Activated CD4-positive, alpha-beta memory T cell treated with anti-CD3 and anti-CD28 coated beads for 36 hours (primary cell): ENCODE results near the gene SLC28A2. TPM values are rescaled to one million over a fixed set of nuclear protein-coding genes. Genes with fewer than 3 reads are reported as not detected.
A peak's percentile ranks its signal among the peaks of the same experiment; 100 is the strongest.

Source experiments
- CTCF ChIA-PET: fragments of 350-600 bp; sonication (Branson Sonifier 250); formaldehyde crosslinking; loops from one replicate; lab custom pipeline; 2021; ENCODE audit warnings: antibody characterized with exemption, inconsistent platforms; lab: Charles Lee
- POLR2A ChIA-PET: fragments of 350-600 bp; sonication (Branson Sonifier 250); formaldehyde crosslinking; loops from one replicate; lab custom pipeline; 2021; ENCODE audit warnings: antibody characterized with exemption; lab: Charles Lee
- DNase-seq: peaks from one replicate; pipeline ENCODE4 v3.0.0-alpha.2; 2020
- H3K27ac Mint-ChIP-seq: one replicate; pipeline ENCODE4 v1.8.0; 2021; ENCODE audit warnings: mixed read lengths
- H3K27me3 Mint-ChIP-seq: one replicate; pipeline ENCODE4 v1.8.0; 2021; ENCODE audit warnings: mixed read lengths
- H3K36me3 Mint-ChIP-seq: one replicate; pipeline ENCODE4 v1.8.0; 2021; ENCODE audit warnings: mixed read lengths
- H3K4me1 Mint-ChIP-seq: one replicate; pipeline ENCODE4 v1.8.0; 2021; ENCODE audit warnings: low read depth, mixed read lengths
- H3K4me3 Mint-ChIP-seq: one replicate; pipeline ENCODE4 v1.8.0; 2021; ENCODE audit warnings: mild to moderate bottlenecking, mixed read lengths
- H3K9me3 Mint-ChIP-seq: one replicate; pipeline ENCODE4 v1.8.0; 2021; ENCODE audit warnings: mixed read lengths
- intact Hi-C: fragments of 100-400 bp; cut with micrococcal nuclease; formaldehyde crosslinking; loops from one replicate; pipeline ENCODE4 v1.15.1; 2023
- total RNA-seq, 2 experiments: library from RNA; stranded (reverse); gene quantifications; one replicate each; pipeline ENCODE4 v1.2.3, GENCODE V29; 2021

SLC28A2 gene
- not detected for total RNA-seq

- intact Hi-C loops, result no loop called here
- CTCF ChIA-PET, result no interaction called here
- no peak within 1 kb of the TSS for H3K4me3 Mint-ChIP-seq
- peaks cover 11% of the 10 kb centered on the region for H3K36me3 Mint-ChIP-seq
- no peaks in the 10 kb centered on the region for H3K4me1 Mint-ChIP-seq
- H3K27me3 Mint-ChIP-seq, result no peaks in the 10 kb centered on the region
- no peak for DNase-seq
- H3K27ac Mint-ChIP-seq, result no peak within 1 kb of the TSS
- no peaks in the 10 kb centered on the region for H3K9me3 Mint-ChIP-seq
- POLR2A ChIA-PET, result no interaction called here
Observed at GRCh38 chr15:45251888-45252287, at the start of gene SLC28A2. SLC28A2 (plus strand) TSS chr15:45252234; CDS start chr15:45253216, 982 bp downstream.

GRCh38 chr15:45203182-45203581, 48.9 kb upstream of the SLC28A2 start:
- H3K4me1 Mint-ChIP-seq, result peaks cover 13% of the 10 kb centered on the region
- CTCF ChIA-PET, result interaction anchor here (0.6 to 6.6 kb wide), 9 partner anchors 9 to 226 kb away, joined by 3 to 71 read pairs (median 4); a partner anchor contains a TSS
- H3K36me3 Mint-ChIP-seq, result no peaks in the 10 kb centered on the region
- DNase-seq, result no peak
- peaks cover 7% of the 10 kb centered on the region for H3K27me3 Mint-ChIP-seq
- H3K27ac Mint-ChIP-seq, result no peak overlapping the region
- intact Hi-C loops, result no loop called here
- H3K4me3 Mint-ChIP-seq, result no peak overlapping the region
- no peaks in the 10 kb centered on the region for H3K9me3 Mint-ChIP-seq
- POLR2A ChIA-PET, result interaction anchor here (1.3 kb wide), 1 partner anchor 199 kb away, joined by 4 read pairs; a partner anchor contains a TSS

DNA sequence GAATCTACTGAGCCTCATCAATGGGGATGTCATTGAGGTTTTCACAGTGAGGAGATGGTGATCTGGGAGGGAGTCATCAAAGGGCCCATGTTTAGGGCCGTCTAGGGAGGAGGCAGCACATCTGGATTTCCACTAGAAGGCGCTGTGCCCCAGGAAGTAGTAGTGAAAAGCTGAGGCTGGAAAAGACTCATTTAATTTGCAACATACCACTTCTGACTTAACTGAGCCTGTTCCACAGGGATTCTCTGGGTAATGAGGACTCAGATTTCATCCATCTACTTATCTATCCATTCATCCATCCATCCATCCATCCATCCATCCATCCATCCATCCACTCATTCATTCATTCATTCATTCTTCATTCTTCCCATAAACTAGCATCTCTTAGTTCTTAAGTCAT, 46.8 kb upstream of the SLC28A2 start:
- H3K4me1 Mint-ChIP-seq, result peaks cover 4% of the 10 kb centered on the region

DNA sequence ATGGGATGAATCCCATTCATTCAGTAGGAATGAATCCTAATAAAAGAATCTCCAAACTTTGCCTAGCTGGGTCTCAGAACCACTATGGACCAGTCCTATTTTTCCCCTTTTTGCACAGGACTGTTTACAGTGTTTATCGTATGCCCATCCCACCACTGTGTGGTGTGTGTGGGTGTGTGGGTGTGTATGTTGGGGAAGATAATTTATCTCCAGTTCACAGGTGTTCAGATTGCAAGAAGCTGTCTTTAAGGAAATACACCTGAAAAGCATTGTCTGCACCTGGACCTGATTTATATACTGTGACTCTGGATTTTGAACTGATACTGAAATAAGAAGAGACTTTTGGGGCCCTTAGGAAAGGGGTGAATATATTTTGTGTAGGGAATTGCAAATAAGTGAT, 39.5 kb upstream of the SLC28A2 start:
- POLR2A ChIA-PET, result interaction anchor here (0.6 kb wide), 1 partner anchor 183 kb away, joined by 3 read pairs; no protein-coding TSS in a partner anchor
- no peak for DNase-seq
- Mint-ChIP-seq H3K36me3 (no peaks in the 10 kb centered on the region), H3K9me3 (no peaks in the 10 kb centered on the region), H3K4me3 (no peak overlapping the region), H3K27me3 (peaks cover 2% of the 10 kb centered on the region), H3K27ac (no peak overlapping the region), H3K4me1 (no peaks in the 10 kb centered on the region)
- intact Hi-C loops, result no loop called here
- CTCF ChIA-PET, result interaction anchor here (0.6 to 2.3 kb wide), 5 partner anchors 10 to 125 kb away, joined by 3 to 7 read pairs (median 4); no protein-coding TSS in a partner anchor

More for the DNA sequence above, 46.8 kb upstream of the SLC28A2 start:
- intact Hi-C loops, result loop anchor here (1.0 kb wide), 3 partner anchors 74 to 251 kb away; a partner anchor contains a TSS
- H3K27ac Mint-ChIP-seq, result no peak overlapping the region
- no peaks in the 10 kb centered on the region for H3K9me3 Mint-ChIP-seq
- no peaks in the 10 kb centered on the region for H3K36me3 Mint-ChIP-seq
- DNase-seq, result peak; percentile 81
- ChIA-PET POLR2A (interaction anchor here (1.2 kb wide), 1 partner anchor 197 kb away, joined by 6 read pairs; a partner anchor contains a TSS), CTCF (interaction anchor here (0.7 to 5.5 kb wide), 27 partner anchors 9 to 224 kb away, joined by 3 to 71 read pairs (median 4); partner anchors contain the start of gene SHF)
- H3K4me3 Mint-ChIP-seq, result no peak overlapping the region
- H3K27me3 Mint-ChIP-seq, result peaks cover 7% of the 10 kb centered on the region

- Mint-ChIP-seq H3K9me3 (no peaks in the 10 kb centered on the region), H3K27me3 (peaks cover 29% of the 10 kb centered on the region), H3K27ac (no peak overlapping the region), H3K4me3 (no peak overlapping the region), H3K36me3 (no peaks in the 10 kb centered on the region), H3K4me1 (no peaks in the 10 kb centered on the region)
- ChIA-PET POLR2A (no interaction called here), CTCF (interaction anchor here (1.0 kb wide), 1 partner anchor 103 kb away, joined by 6 read pairs; no protein-coding TSS in a partner anchor)
- DNase-seq, result no peak
- intact Hi-C loops, result no loop called here
Observed at GRCh38 chr15:45221053-45221599, 30.9 kb upstream of the SLC28A2 start.

- POLR2A ChIA-PET, result no interaction called here
- no peak overlapping the region for H3K27ac Mint-ChIP-seq
- H3K4me3 Mint-ChIP-seq, result no peak overlapping the region
- peaks cover 29% of the 10 kb centered on the region for H3K27me3 Mint-ChIP-seq
- H3K9me3 Mint-ChIP-seq, result no peaks in the 10 kb centered on the region
- intact Hi-C loops, result no loop called here
- CTCF ChIA-PET, result interaction anchor here (1.2 kb wide), 1 partner anchor 86 kb away, joined by 3 read pairs; no protein-coding TSS in a partner anchor
- H3K4me1 Mint-ChIP-seq, result no peaks in the 10 kb centered on the region
- H3K36me3 Mint-ChIP-seq, result no peaks in the 10 kb centered on the region
- DNase-seq, result no peak
Observed at GRCh38 chr15:45221967-45222366, 30.1 kb upstream of the SLC28A2 start.

GRCh38 chr15:45224621-45225217, 27.3 kb upstream of the SLC28A2 start:
- intact Hi-C loops, result no loop called here
- ChIA-PET POLR2A (interaction anchor here (0.5 kb wide), 1 partner anchor 10 kb away, joined by 3 read pairs; no protein-coding TSS in a partner anchor), CTCF (no interaction called here)
- Mint-ChIP-seq H3K4me1 (no peaks in the 10 kb centered on the region), H3K27ac (no peak overlapping the region), H3K9me3 (no peaks in the 10 kb centered on the region), H3K4me3 (no peak overlapping the region), H3K27me3 (peaks cover 29% of the 10 kb centered on the region), H3K36me3 (no peaks in the 10 kb centered on the region)
- no peak for DNase-seq

DNA sequence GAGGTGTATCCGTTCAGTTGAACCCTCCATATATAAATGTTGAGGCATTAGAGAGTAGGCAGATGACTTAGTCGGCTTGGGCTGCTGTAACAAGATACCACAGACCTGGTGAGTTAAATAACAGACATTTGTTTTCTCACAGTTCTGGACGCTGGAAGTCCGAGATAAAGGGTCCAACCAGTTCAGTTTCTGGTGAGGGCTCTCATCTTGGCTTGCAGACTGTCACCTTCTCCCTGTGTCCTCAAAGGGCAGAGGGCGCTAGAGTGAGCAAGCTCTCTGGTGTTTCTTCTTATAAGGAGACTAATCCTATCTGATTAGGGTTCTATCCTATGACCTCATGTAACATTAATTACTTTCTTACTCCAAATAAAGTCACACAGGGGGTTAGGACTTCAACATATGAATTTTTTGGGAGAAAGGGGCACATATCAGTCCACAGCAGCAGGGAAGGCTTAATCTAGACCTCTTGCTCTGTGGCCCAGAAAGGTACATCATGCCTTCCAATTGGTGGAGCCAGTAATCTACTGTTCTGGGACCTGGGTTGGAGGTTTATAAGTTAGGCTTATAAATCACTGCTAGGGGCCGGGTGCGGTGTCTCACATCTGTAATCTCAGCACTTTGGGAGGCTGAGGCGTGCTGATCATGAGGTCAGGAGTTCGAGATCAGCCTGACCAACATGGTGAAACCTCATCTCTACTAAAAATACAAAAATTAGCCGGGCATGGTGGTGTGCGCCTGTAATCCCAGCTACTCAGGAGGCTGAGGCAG, 26.3 kb upstream of the SLC28A2 start:
- POLR2A ChIA-PET, result no interaction called here

DNA sequence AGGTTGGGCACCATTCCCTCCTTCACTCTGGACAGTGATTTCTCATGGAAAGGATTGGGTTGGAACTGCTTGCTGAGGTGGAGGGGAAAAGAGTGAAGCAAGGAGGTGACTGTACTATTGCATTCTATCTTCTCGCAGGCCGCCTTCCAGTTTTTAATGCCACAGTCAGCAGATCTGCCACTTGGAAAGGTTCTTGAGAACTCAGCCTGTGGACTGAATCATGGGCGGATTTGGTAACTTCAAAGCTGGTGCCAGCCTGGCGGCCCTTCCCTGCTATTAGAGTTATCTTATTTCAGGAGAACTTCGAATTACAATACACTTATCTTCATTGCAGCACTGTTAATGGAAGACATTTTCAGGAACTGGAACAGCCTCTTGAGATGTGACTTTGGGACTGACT, 23.1 kb upstream of the SLC28A2 start:
- Mint-ChIP-seq H3K27ac (no peak overlapping the region), H3K4me3 (no peak overlapping the region), H3K9me3 (peaks cover 5% of the 10 kb centered on the region), H3K27me3 (peaks cover 2% of the 10 kb centered on the region), H3K4me1 (no peaks in the 10 kb centered on the region), H3K36me3 (peaks cover 2% of the 10 kb centered on the region)
- intact Hi-C loops, result no loop called here
- POLR2A ChIA-PET, result interaction anchor here (0.6 kb wide), 1 partner anchor 996 kb away, joined by 4 read pairs; no protein-coding TSS in a partner anchor
- DNase-seq, result no peak
- CTCF ChIA-PET, result interaction anchor here (0.7 kb wide), 1 partner anchor 1200 kb away, joined by 3 read pairs; no protein-coding TSS in a partner anchor

More for the DNA sequence above, 26.3 kb upstream of the SLC28A2 start:
- DNase-seq, result no peak
- no peaks in the 10 kb centered on the region for H3K9me3 Mint-ChIP-seq
- H3K27ac Mint-ChIP-seq, result no peak overlapping the region
- peaks cover 26% of the 10 kb centered on the region for H3K27me3 Mint-ChIP-seq
- intact Hi-C loops, result no loop called here
- H3K4me3 Mint-ChIP-seq, result no peak overlapping the region
- H3K36me3 Mint-ChIP-seq, result no peaks in the 10 kb centered on the region
- H3K4me1 Mint-ChIP-seq, result no peaks in the 10 kb centered on the region
- CTCF ChIA-PET, result no interaction called here

- Mint-ChIP-seq H3K4me3 (no peak overlapping the region), H3K9me3 (peaks cover 19% of the 10 kb centered on the region), H3K4me1 (no peaks in the 10 kb centered on the region), H3K36me3 (peaks cover 4% of the 10 kb centered on the region), H3K27ac (no peak overlapping the region), H3K27me3 (peaks cover 2% of the 10 kb centered on the region)
- DNase-seq, result no peak
- CTCF ChIA-PET, result no interaction called here
- intact Hi-C loops, result no loop called here
- POLR2A ChIA-PET, result no interaction called here
Observed at GRCh38 chr15:45230245-45230965, 21.6 kb upstream of the SLC28A2 start.

DNA sequence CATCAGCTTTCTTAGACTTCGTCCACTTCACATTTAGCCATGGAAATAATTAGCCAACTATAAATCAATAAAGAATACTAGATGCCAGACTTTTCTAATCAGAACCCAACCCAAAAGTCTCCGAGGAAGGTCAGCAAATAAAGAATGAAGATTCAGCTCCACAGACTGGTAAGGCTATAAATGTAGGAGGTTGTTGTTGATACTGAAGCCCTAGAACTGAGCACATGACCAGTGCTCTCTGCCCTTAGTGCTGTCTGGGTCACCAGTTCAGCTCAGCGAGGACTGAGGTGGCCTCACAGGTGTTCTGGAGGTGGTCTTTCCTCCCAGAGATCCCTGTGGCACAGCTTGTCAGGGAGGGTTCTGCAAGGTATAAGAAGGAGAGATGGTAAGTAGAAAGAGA, 20.9 kb upstream of the SLC28A2 start:
- ChIA-PET CTCF (no interaction called here), POLR2A (no interaction called here)
- Mint-ChIP-seq H3K9me3 (peaks cover 23% of the 10 kb centered on the region), H3K36me3 (peaks cover 5% of the 10 kb centered on the region), H3K27me3 (peaks cover 2% of the 10 kb centered on the region), H3K4me3 (no peak overlapping the region), H3K27ac (no peak overlapping the region), H3K4me1 (no peaks in the 10 kb centered on the region)
- DNase-seq, result no peak
- intact Hi-C loops, result no loop called here
